T-cell (primary cell): ENCODE results near the gene CRLF1. TPM values are rescaled to one million over a fixed set of nuclear protein-coding genes. Genes with fewer than 3 reads are reported as not detected.

ENCODE experiments used
- ATAC-seq, 4 experiments: fragments of 200-7000 bp in 3 of 4; fragments of 150-1000 bp in 1 of 4; cut with Tn5 transposase; replicated peaks in 1 of 4; 1 replicate in 3 of 4; 2 replicates in 1 of 4; pipeline ENCODE4 v1.10.0; 2021; ENCODE audit warnings: moderate library complexity in 3 of 4, mild to moderate bottlenecking in 2 of 4, moderate number of reproducible peaks in 1 of 4
- CTCF ChIA-PET, 2 donors: fragments of 300-600 bp; sonication (Branson Sonifier 250); formaldehyde crosslinking; loops; one replicate each; lab custom pipeline; 2022; ENCODE audit warnings: antibody characterized with exemption in 2 of 2; lab: Charles Lee
- POLR2A ChIA-PET, 2 donors: fragments of 300-600 bp; sonication (Branson Sonifier 250); formaldehyde crosslinking; loops; one replicate each; lab custom pipeline; 2022; ENCODE audit warnings: antibody characterized with exemption in 2 of 2; lab: Charles Lee
- DNase-seq, 35 experiments: peaks; one replicate each; pipeline versions ENCODE4 v3.0.0 to v3.0.0-alpha.2; 2013 to 2023
- H3K27ac ChIP-seq: one replicate; pipeline ENCODE4 v1.5.1; 2013; ENCODE audit warnings: low read length
- H3K27me3 ChIP-seq, 2 experiments: replicated peaks in 1 of 2; 1 replicate in 1 of 2; 2 replicates in 1 of 2; pipeline versions ENCODE4 v1.6.1 to v1.7.0; 2013; ENCODE audit warnings: low read length in 1 of 2, mixed read lengths in 1 of 2; ENCODE audit not compliant: control insufficient read depth in 2 of 2, insufficient read depth in 2 of 2; ENCODE audit errors: extremely low read depth in 1 of 2
- H3K36me3 ChIP-seq, 2 donors: 1 replicate in 1 of 2; 2 replicates in 1 of 2; pipeline versions ENCODE4 v1.6.1 to v1.7.0; 2013; ENCODE audit warnings: low read length in 1 of 2; ENCODE audit not compliant: control insufficient read depth in 2 of 2, insufficient read depth in 1 of 2; ENCODE audit errors: extremely low read depth in 1 of 2
- H3K4me1 ChIP-seq, 2 experiments: 1 replicate in 1 of 2; 2 replicates in 1 of 2; pipeline versions ENCODE4 v1.6.1 to v1.7.0; 2013; ENCODE audit warnings: low read length in 2 of 2, mixed read lengths in 1 of 2; ENCODE audit not compliant: insufficient read depth in 2 of 2, control insufficient read depth in 1 of 2; ENCODE audit errors: extremely low read depth in 1 of 2
- H3K4me3 ChIP-seq, 2 donors: 1 replicate in 1 of 2; 2 replicates in 1 of 2; pipeline versions ENCODE4 v1.5.1 to v1.7.0; 2013; ENCODE audit warnings: mild to moderate bottlenecking in 2 of 2, low read length in 1 of 2, moderate library complexity in 1 of 2; ENCODE audit not compliant: control insufficient read depth in 1 of 2; ENCODE audit errors: extremely low read depth in 1 of 2
- H3K9me3 ChIP-seq: 2 replicates; pipeline ENCODE4 v1.7.0; 2013
- H3K27ac Mint-ChIP-seq, 2 donors: one replicate each; pipeline ENCODE4 v1.8.0; 2020 to 2021; ENCODE audit warnings: mild to moderate bottlenecking in 2 of 2, mixed read lengths in 2 of 2
- H3K27me3 Mint-ChIP-seq, 2 donors: one replicate each; pipeline ENCODE4 v1.8.0; 2021 to 2022; ENCODE audit warnings: mixed read lengths in 2 of 2
- H3K36me3 Mint-ChIP-seq: one replicate; pipeline ENCODE4 v1.8.0; 2021; ENCODE audit warnings: mixed read lengths
- H3K4me1 Mint-ChIP-seq, 3 donors: one replicate each; pipeline ENCODE4 v1.8.0; 2020 to 2022; ENCODE audit warnings: mixed read lengths in 3 of 3, mild to moderate bottlenecking in 1 of 3
- H3K4me3 Mint-ChIP-seq, 3 donors: one replicate each; pipeline ENCODE4 v1.8.0; 2020 to 2022; ENCODE audit warnings: mild to moderate bottlenecking in 3 of 3, mixed read lengths in 3 of 3, moderate library complexity in 3 of 3
- H3K9me3 Mint-ChIP-seq, 3 donors: one replicate each; pipeline ENCODE4 v1.8.0; 2020 to 2022; ENCODE audit warnings: mixed read lengths in 3 of 3
- WGBS: methylation state at CpG from one replicate; pipeline ENCODE4 v1.1.5; 2013; ENCODE audit warnings: missing lambda C conversion rate; ENCODE audit not compliant: insufficient coverage; 5-methylcytosine and 5-hydroxymethylcytosine counted together
- total RNA-seq, 35 experiments: library from RNA in 6 of 35; stranded (reverse) in 6 of 35; fragments of 120-200 nt in 1 of 35; gene quantifications; one replicate each; pipeline versions ENCODE4 v1.2.1 to v1.2.4 and lab custom pipeline; 2013 to 2026

CRLF1 gene
- total RNA-seq, 5 donors from 2014 or later (not counting 1 experiment from before 2014, with no cell fraction given) = 0.56 to 0.73 TPM; not detected in 3

DNA sequence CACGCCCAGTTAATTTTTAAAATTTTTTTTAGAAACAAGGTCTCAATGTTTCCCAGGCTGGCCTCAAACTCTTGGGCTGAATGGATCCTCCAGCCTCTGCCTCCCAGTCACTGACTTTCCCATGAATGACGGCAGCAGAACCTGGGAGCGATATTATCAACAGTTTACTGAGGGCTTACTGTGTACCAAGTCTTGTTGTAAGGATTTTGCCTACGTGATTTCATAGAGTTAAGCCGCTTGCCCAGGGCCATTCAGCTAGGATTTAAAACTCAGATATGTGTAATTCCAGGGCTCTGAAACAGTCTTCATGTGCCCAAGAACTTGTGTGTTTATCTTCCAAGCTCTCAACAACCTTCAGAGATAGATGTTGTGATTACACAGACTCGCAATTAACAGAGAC lies 55.0 kb downstream of the CRLF1 start:
- ChIA-PET POLR2A (no interaction called here), CTCF (no interaction called here)
- Mint-ChIP-seq H3K27me3 (no peaks in the 10 kb centered on the region), H3K4me1 (no peaks in the 10 kb centered on the region), H3K4me3 (no peak overlapping the region), H3K9me3 (no peaks in the 10 kb centered on the region), H3K36me3 (no peaks in the 10 kb centered on the region), H3K27ac (no peak overlapping the region)
- Histone ChIP-seq H3K27me3 (peaks cover 0 to 6% of the 10 kb centered on the region in 2 experiments), H3K27ac (no peak overlapping the region), H3K4me3 (no peak overlapping the region), H3K9me3 (no peaks in the 10 kb centered on the region), H3K36me3 (no peaks in the 10 kb centered on the region), H3K4me1 (peaks cover 0 to under 1% of the 10 kb centered on the region in 2 experiments)
- WGBS = 100% methylated on average over 3 of the region's 6 CpGs
- DNase-seq = no peak
- ATAC-seq = no peak

DNA sequence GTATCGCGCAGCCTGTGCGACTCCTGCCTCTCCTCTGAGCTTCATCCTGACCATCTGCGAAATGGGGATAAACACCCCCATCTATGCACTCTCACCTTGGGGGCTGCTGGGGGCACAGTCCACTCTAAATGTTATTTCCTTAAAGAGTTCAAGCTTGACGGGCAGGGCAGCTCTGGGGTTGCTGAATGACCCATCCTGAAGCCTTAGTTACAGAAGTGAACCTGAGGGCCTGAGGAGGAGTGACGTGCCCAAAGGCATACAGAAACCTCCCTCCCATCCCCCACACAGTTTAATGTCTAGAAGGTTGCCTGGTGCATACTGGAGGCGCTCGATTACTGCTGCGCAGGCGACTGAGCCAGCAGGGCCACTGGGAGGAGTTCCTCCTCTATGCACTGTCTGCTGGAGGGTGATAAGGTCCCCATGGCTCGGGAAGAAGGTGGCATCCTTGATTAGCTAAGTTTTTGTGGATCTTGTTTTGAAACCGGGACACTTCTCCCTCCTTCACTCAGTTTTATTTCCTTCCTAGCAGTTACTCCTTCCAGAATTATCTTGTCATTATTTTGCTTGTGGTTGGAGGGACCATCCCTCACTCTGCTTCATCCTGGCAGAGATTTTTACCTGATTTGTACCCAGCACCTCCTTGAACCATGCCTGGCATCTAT lies 62.7 kb downstream of the CRLF1 start:
- DNase-seq = peak; percentile 38 to 89 (median 65)
- 0% methylated on average over 4 of the region's 12 CpGs for WGBS
- Mint-ChIP-seq H3K9me3 (no peaks in the 10 kb centered on the region), H3K27ac (peak overlapping the region; percentile 95 to 98), H3K4me1 (peaks cover 19 to 32% (median 27%) of the 10 kb centered on the region in 3 donors), H3K4me3 (peak overlapping the region; percentile 86 to 95 (median 89)), H3K36me3 (no peaks in the 10 kb centered on the region), H3K27me3 (no peaks in the 10 kb centered on the region)
- peak; percentile 73 to 79 (median 76) for ATAC-seq
- CTCF ChIA-PET = interaction anchor here (1.0 to 1.4 kb wide), 4 partner anchors 15 to 69 kb away, joined by 3 to 5 read pairs (median 4); no protein-coding TSS in a partner anchor
- peak overlapping the region; percentile 90 for H3K27ac ChIP-seq
- peaks cover 6 to 18% of the 10 kb centered on the region in 2 donors for H3K36me3 ChIP-seq
- H3K9me3 ChIP-seq = no peaks in the 10 kb centered on the region
- peaks cover 4 to 28% of the 10 kb centered on the region in 2 experiments for H3K4me1 ChIP-seq
- peak overlapping the region; percentile 73 to 77 for H3K4me3 ChIP-seq
- POLR2A ChIA-PET = interaction anchor here (0.9 to 1.2 kb wide), 3 partner anchors 13 to 45 kb away, joined by 3 to 18 read pairs (median 3); partner anchors contain the start of gene KXD1 (in 1 of the 2)
- peaks cover 0 to 9% of the 10 kb centered on the region in 2 experiments for H3K27me3 ChIP-seq

Other genes starting within 250 kb of the CRLF1 start
- 1 to 10 TPM in 3 of 5 donors, not detected in 2; 1.5 to 1.7 (median 1.5) TPM for gene GDF15, start 220.6 kb downstream of the CRLF1 start, total RNA-seq
- gene LRRC25, start 209.2 kb downstream of the CRLF1 start, total RNA-seq = under 1 TPM in 3 of 5 donors, not detected in 2; 0.16 to 0.33 (median 0.30) TPM
- 100 to 1,000 TPM in 4 of 5 donors, 10 to 100 TPM in 1; 71.3 to 127 (median 102) TPM for gene SSBP4, start 187.4 kb downstream of the CRLF1 start, total RNA-seq
- gene ISYNA1, start 168.7 kb downstream of the CRLF1 start, total RNA-seq = 10 to 100 TPM; 38.3 to 59.8 (median 55.0) TPM
- 10 to 100 TPM; 27.2 to 46.4 (median 33.4) TPM for gene ELL, start 84.7 kb downstream of the CRLF1 start, total RNA-seq
- gene FKBP8, start 63.2 kb downstream of the CRLF1 start, total RNA-seq = 100 to 1,000 TPM; 158 to 282 (median 244) TPM
- 100 to 1,000 TPM in 1 of 5 donors, 10 to 100 TPM in 4; 73.1 to 112 (median 95.8) TPM for gene KXD1, start 48.9 kb downstream of the CRLF1 start, total RNA-seq
- gene UBA52, start 34.9 kb downstream of the CRLF1 start, total RNA-seq = 1,000 to 10,000 TPM; 1,917 to 2,053 (median 1,972) TPM
- gene REX1BD, start 18.0 kb downstream of the CRLF1 start, total RNA-seq = 100 to 1,000 TPM in 4 of 5 donors, 10 to 100 TPM in 1; 91.8 to 166 (median 150) TPM
- gene TMEM59L, start 6.1 kb upstream of the CRLF1 start, total RNA-seq = under 1 TPM in 2 of 5 donors, not detected in 3; 0.38 to 0.40 TPM
- gene KLHL26, start 30.2 kb upstream of the CRLF1 start, total RNA-seq = 10 to 100 TPM in 4 of 5 donors, 1 to 10 TPM in 1; 8.8 to 16.4 (median 14.1) TPM
- 10 to 100 TPM; 19.6 to 26.9 (median 25.0) TPM for gene CRTC1, start 76.9 kb upstream of the CRLF1 start, total RNA-seq
- not detected for gene COMP, start 184.5 kb upstream of the CRLF1 start, total RNA-seq
- gene UPF1, start 225.2 kb upstream of the CRLF1 start, total RNA-seq = 100 to 1,000 TPM; 114 to 143 (median 127) TPM